SW 1271 (cell line): Measurements from ENCODE around the gene TEX47.

ENCODE experiments used
- DNase-seq, 2 experiments: peaks; one replicate each; lab custom pipeline; 2025; lab: John Stamatoyannopoulos, UW

The TEX47 gene

GRCh38 chr7:88746126-88746525 is 49.4 kb downstream of the TEX47 start:
- no peak for DNase-seq
